IMR-90 (cell line): Measurements from ENCODE around the gene ARFGEF3. TPM values are rescaled to one million over a fixed set of nuclear protein-coding genes. Genes with fewer than 3 reads are reported as not detected.

ENCODE experiments used
- ATAC-seq: fragments of 200-7000 bp; cut with Tn5 transposase; 2 replicates; pipeline ENCODE4 v1.9.1; 2020; ENCODE audit warnings: low read depth, mild to moderate bottlenecking, moderate library complexity
- BruUV-seq: library from RNA; stranded (reverse); fragments of 400-500 nt; replicated peaks from 2 replicates; lab custom pipeline; 2021; lab: Mats Ljungman, UMichigan
- CTCF ChIA-PET: fragments of 300-600 bp; formaldehyde crosslinking; extraction: SDS; loops from one replicate; lab custom pipeline; 2021; ENCODE audit warnings: antibody characterized with exemption; lab: Yijun Ruan, JAX
- POLR2A ChIA-PET: fragments of 300-600 bp; sonication (Branson Sonifier 250); formaldehyde crosslinking; loops from one replicate; lab custom pipeline; 2022; ENCODE audit warnings: antibody characterized with exemption; ENCODE audit not compliant: unreplicated experiment; lab: Charles Lee
- DNase-seq: peaks from one replicate; pipeline ENCODE4 v3.0.0; 2013
- H2AFZ ChIP-seq: replicated peaks from 2 replicates; pipeline ENCODE3; 2013; ENCODE audit warnings: low read length, mild to moderate bottlenecking; ENCODE audit not compliant: poor library complexity
- H2AK5ac ChIP-seq: 2 replicates; pipeline ENCODE4 v1.6.1; 2013; ENCODE audit warnings: low read depth, low read length, inconsistent platforms
- H2AK9ac ChIP-seq: replicated peaks from 2 replicates; pipeline ENCODE3; 2013; ENCODE audit warnings: mild to moderate bottlenecking, low read depth, low read length, moderate library complexity; ENCODE audit not compliant: poor library complexity
- H2BK120ac ChIP-seq: 2 replicates; pipeline ENCODE4 v1.6.1; 2013; ENCODE audit warnings: low read depth, low read length, inconsistent platforms
- H2BK15ac ChIP-seq: 3 replicates; pipeline ENCODE4 v1.6.1; 2013; ENCODE audit warnings: low read depth, low read length, inconsistent platforms
- H2BK20ac ChIP-seq: 2 replicates; pipeline ENCODE4 v1.6.1; 2013; ENCODE audit warnings: low read depth, mild to moderate bottlenecking, inconsistent platforms, low read length, moderate library complexity
- H2BK5ac ChIP-seq: 2 replicates; pipeline ENCODE4 v1.6.1; 2013; ENCODE audit warnings: mild to moderate bottlenecking, low read depth, low read length, inconsistent platforms; ENCODE audit not compliant: poor library complexity, severe bottlenecking
- H3K14ac ChIP-seq: replicated peaks from 2 replicates; pipeline ENCODE4 v1.6.1; 2013; ENCODE audit warnings: low read depth, low read length, inconsistent platforms
- H3K18ac ChIP-seq: 2 replicates; pipeline ENCODE4 v1.6.1; 2013; ENCODE audit warnings: low read depth, low read length, control low read depth
- H3K23ac ChIP-seq: 2 replicates; pipeline ENCODE4 v1.6.1; 2013; ENCODE audit warnings: low read depth, low read length, inconsistent platforms
- H3K27ac ChIP-seq: 2 replicates; pipeline ENCODE4 v1.5.1; 2013; ENCODE audit warnings: mild to moderate bottlenecking, control low read depth, low read length; ENCODE audit not compliant: insufficient read depth
- H3K27me3 ChIP-seq: 2 replicates; pipeline ENCODE4 v1.6.1; 2013; ENCODE audit warnings: low read length; ENCODE audit not compliant: control insufficient read depth, insufficient read depth
- H3K36me3 ChIP-seq: 2 replicates; pipeline ENCODE4 v1.6.1; 2013; ENCODE audit warnings: low read length, mixed read lengths; ENCODE audit not compliant: control insufficient read depth, insufficient read depth
- H3K4ac ChIP-seq: 2 replicates; pipeline ENCODE4 v1.6.1; 2013; ENCODE audit warnings: low read depth, low read length, inconsistent platforms
- H3K4me1 ChIP-seq: 2 replicates; pipeline ENCODE4 v1.6.1; 2013; ENCODE audit warnings: low read length, mixed read lengths; ENCODE audit not compliant: control insufficient read depth, insufficient read depth
- H3K4me2 ChIP-seq: 2 replicates; pipeline ENCODE4 v1.6.1; 2013; ENCODE audit warnings: low read depth, mild to moderate bottlenecking, control low read depth, low read length, moderate library complexity
- H3K4me3 ChIP-seq: 2 replicates; pipeline ENCODE4 v1.5.1; 2013; ENCODE audit warnings: low read depth, mild to moderate bottlenecking, control low read depth, low read length, moderate library complexity; ENCODE audit not compliant: insufficient read depth
- H3K56ac ChIP-seq: 2 replicates; pipeline ENCODE4 v1.6.1; 2013; ENCODE audit warnings: low read length, inconsistent platforms; ENCODE audit not compliant: insufficient read depth; ENCODE audit errors: extremely low read depth
- H3K79me1 ChIP-seq, 2 experiments: 2 replicates each; pipeline ENCODE4 v1.6.1; 2013; ENCODE audit warnings: low read length in 2 of 2, inconsistent platforms in 1 of 2, low read depth in 1 of 2
- H3K9ac ChIP-seq: 2 replicates; pipeline ENCODE4 v1.6.1; 2013; ENCODE audit warnings: low read depth, low read length, control low read depth
- H3K9me1 ChIP-seq: 2 replicates; pipeline ENCODE4 v1.6.1; 2013; ENCODE audit warnings: low read length, inconsistent platforms; ENCODE audit not compliant: insufficient read depth
- H3K9me3 ChIP-seq: 2 replicates; pipeline ENCODE4 v1.6.1; 2013; ENCODE audit warnings: low read length; ENCODE audit not compliant: control insufficient read depth, insufficient read depth
- H4K20me1 ChIP-seq: 2 replicates; pipeline ENCODE4 v1.6.1; 2013; ENCODE audit warnings: low read length, inconsistent platforms; ENCODE audit not compliant: insufficient read depth
- H4K5ac ChIP-seq: 2 replicates; pipeline ENCODE4 v1.6.1; 2013; ENCODE audit warnings: mild to moderate bottlenecking, low read depth, low read length, control low read depth
- H4K8ac ChIP-seq, 2 experiments: 2 replicates each; pipeline ENCODE4 v1.6.1; 2013; ENCODE audit warnings: low read depth in 2 of 2, low read length in 2 of 2, control low read depth in 1 of 2, inconsistent platforms in 1 of 2
- H4K91ac ChIP-seq: 2 replicates; pipeline ENCODE4 v1.6.1; 2013; ENCODE audit warnings: low read depth, low read length, inconsistent platforms; ENCODE audit not compliant: insufficient read depth
- CEBPB ChIP-seq: IDR thresholded peaks from 2 replicates; pipeline ENCODE4 v1.6.1; 2012; ENCODE audit warnings: low read depth, low read length, improper control_type of control experiment
- RCOR1 ChIP-seq: IDR thresholded peaks from 2 replicates; pipeline ENCODE4 v1.6.1; 2012; ENCODE audit warnings: mild to moderate bottlenecking, low read length, improper control_type of control experiment; ENCODE audit not compliant: insufficient replicate concordance
- WGBS, 2 experiments: methylation state at CpG; one replicate each; pipeline versions ENCODE4 v1.1.5 to v1.1.7; 2013; ENCODE audit warnings: missing lambda C conversion rate in 2 of 2; ENCODE audit not compliant: insufficient read length in 1 of 2; ENCODE audit errors: extremely low coverage in 2 of 2; 5-methylcytosine and 5-hydroxymethylcytosine counted together
- dilution Hi-C: fragments of 300-500 bp; cut with HindIII; formaldehyde crosslinking; loops from one replicate; pipeline ENCODE4 v1.14.3; 2018; ENCODE audit warnings: low sequenced_read_pairs; ENCODE audit not compliant: unreplicated experiment
- in situ Hi-C: fragments of 300-500 bp; cut with MboI; formaldehyde crosslinking; loops from 3 replicates; pipeline ENCODE4 v1.14.3; 2019; ENCODE audit warnings: low sequenced_read_pairs, inconsistent platforms, mixed read lengths
- intact Hi-C: fragments of 100-400 bp; cut with micrococcal nuclease; formaldehyde crosslinking; loops from 2 replicates; pipeline ENCODE4 v1.10.0; 2022
- polyA plus RNA-seq, 3 experiments: library from polyadenylated mRNA; depleted of rRNA; stranded (reverse); fragments of >200 nt; gene quantifications; 2 replicates each; pipeline ENCODE4 v1.2.3, GENCODE V29; 2012; ENCODE audit warnings: low replicate concordance in 1 of 3
- total RNA-seq: library from RNA; depleted of rRNA; stranded (reverse); fragments of >200 nt; gene quantifications from 2 replicates; pipeline ENCODE4 v1.2.3, GENCODE V29; 2012

ARFGEF3 gene
- total and polyA plus RNA-seq, 2 of the 4 experiments (the other 2 are of a cell fraction) = under 0.01 to 0.02 TPM

GRCh38 chr6:138142806-138143205 is 18.9 kb upstream of the ARFGEF3 start:
- Histone ChIP-seq H3K36me3 (no peaks in the 10 kb centered on the region), H3K4ac (no peak overlapping the region), H2BK15ac (no peak overlapping the region), H3K14ac (no peak overlapping the region), H3K9me3 (no peaks in the 10 kb centered on the region), H3K27me3 (peaks cover 13% of the 10 kb centered on the region), H3K4me3 (no peak overlapping the region), H4K5ac (no peak overlapping the region), H3K4me1 (no peaks in the 10 kb centered on the region), H4K20me1 (no peaks in the 10 kb centered on the region), H2BK5ac (no peak overlapping the region), H3K18ac (no peak overlapping the region), H3K4me2 (no peak overlapping the region), H4K91ac (no peak overlapping the region), H2AK9ac (no peak overlapping the region), H3K23ac (no peak overlapping the region), H3K9ac (no peak overlapping the region), H3K79me1 (no peaks in the 10 kb centered on the region), H3K27ac (no peak overlapping the region), H3K9me1 (no peaks in the 10 kb centered on the region), H2BK120ac (no peak overlapping the region), H4K8ac (no peak overlapping the region), H2BK20ac (no peak overlapping the region), H2AK5ac (no peak overlapping the region), H2AFZ (no peak overlapping the region), H3K56ac (no peak overlapping the region)
- no TSS peak for BruUV-seq
- TF ChIP-seq RCOR1 = no peak
- TF ChIP-seq CEBPB = peak; percentile 52; the same call in 1 of the 2 replicates
- ChIA-PET CTCF (no interaction called here), POLR2A (no interaction called here)
- in situ Hi-C loops (no loop called here), dilution Hi-C loops (no loop called here), intact Hi-C loops (no loop called here)
- WGBS, 2 experiments = 50% methylated on average over 1 of the region's 4 CpGs; no CpG with 5 or more reads in 1 of the 2 experiments
- no peak for ATAC-seq
- no peak for DNase-seq
